Esophagus squamous epithelium (tissue), 4 donors: ENCODE measurements around the gene TMEM41B.

Experiments
- CTCF ChIP-seq, 6 experiments: fragments of 450-650 bp in 4 of 6; fragments of 200-600 bp in 2 of 6; sonication (generic) in 2 of 6; IDR thresholded peaks; one replicate each; pipeline ENCODE4 v1.5.1; 2016 to 2019; ENCODE audit warnings: antibody characterized with exemption in 6 of 6, mild to moderate bottlenecking in 4 of 6, moderate library complexity in 4 of 6
- POLR2A ChIP-seq, 4 donors: fragments of 450-650 bp; IDR thresholded peaks; one replicate each; pipeline ENCODE4 v1.6.1; 2017; ENCODE audit warnings: antibody characterized with exemption in 4 of 4, mild to moderate bottlenecking in 4 of 4, moderate library complexity in 3 of 4

- TF ChIP-seq CTCF (IDR thresholded peaks at IDR 0.05) (no peak), POLR2A (IDR thresholded peaks at IDR 0.05) (no peak)
These were observed 32.7 kb upstream of the TMEM41B start for GRCh38 chr11:9347100-9347499.
